Activated B cell treated with CpG ODN at 0.5 μM for 24 hours (primary cell): ENCODE results near the gene BRSK1. TPM values are rescaled to one million over a fixed set of nuclear protein-coding genes. Genes with fewer than 3 reads are reported as not detected.

Source experiments
- ATAC-seq: fragments of 200-7000 bp; cut with Tn5 transposase; one replicate; pipeline ENCODE4 v1.10.0; 2021; ENCODE audit warnings: low read depth, mild to moderate bottlenecking, moderate library complexity
- CTCF ChIA-PET: fragments of 350-600 bp; sonication (Branson Sonifier 250); formaldehyde crosslinking; loops from one replicate; lab custom pipeline; 2021; ENCODE audit warnings: antibody characterized with exemption; lab: Charles Lee
- POLR2A ChIA-PET: fragments of 350-600 bp; sonication (Branson Sonifier 250); formaldehyde crosslinking; loops from one replicate; lab custom pipeline; 2021; ENCODE audit warnings: antibody characterized with exemption; lab: Charles Lee
- DNase-seq: peaks from one replicate; pipeline ENCODE4 v3.0.0; 2022
- H3K27ac Mint-ChIP-seq: one replicate; pipeline ENCODE4 v1.8.0; 2020; ENCODE audit warnings: mixed read lengths
- H3K27me3 Mint-ChIP-seq: one replicate; pipeline ENCODE4 v1.8.0; 2021; ENCODE audit warnings: mixed read lengths
- H3K36me3 Mint-ChIP-seq: one replicate; pipeline ENCODE4 v1.8.0; 2021; ENCODE audit warnings: low read depth, mixed read lengths
- H3K4me1 Mint-ChIP-seq: one replicate; pipeline ENCODE4 v1.8.0; 2021; ENCODE audit warnings: mixed read lengths
- H3K4me3 Mint-ChIP-seq: one replicate; pipeline ENCODE4 v1.8.0; 2020; ENCODE audit warnings: mild to moderate bottlenecking, mixed read lengths
- H3K9me3 Mint-ChIP-seq: one replicate; pipeline ENCODE4 v1.8.0; 2020; ENCODE audit warnings: mixed read lengths
- intact Hi-C: fragments of 100-400 bp; cut with micrococcal nuclease; formaldehyde crosslinking; loops from one replicate; pipeline ENCODE4 v1.15.1; 2024
- total RNA-seq: library from RNA; stranded (reverse); gene quantifications from 2 replicates; pipeline ENCODE4 v1.2.3, GENCODE V29; 2022
- TF ChIP-seq, protein P1 (sequence below): fragments of 200-600 bp; IDR thresholded peaks from one replicate; pipeline ENCODE4 v1.8.0; 2022; ENCODE audit warnings: antibody characterized with exemption, mild to moderate bottlenecking

BRSK1 gene
- total RNA-seq, 1 donor from 2014 or later, result 2.7 TPM

DNA sequence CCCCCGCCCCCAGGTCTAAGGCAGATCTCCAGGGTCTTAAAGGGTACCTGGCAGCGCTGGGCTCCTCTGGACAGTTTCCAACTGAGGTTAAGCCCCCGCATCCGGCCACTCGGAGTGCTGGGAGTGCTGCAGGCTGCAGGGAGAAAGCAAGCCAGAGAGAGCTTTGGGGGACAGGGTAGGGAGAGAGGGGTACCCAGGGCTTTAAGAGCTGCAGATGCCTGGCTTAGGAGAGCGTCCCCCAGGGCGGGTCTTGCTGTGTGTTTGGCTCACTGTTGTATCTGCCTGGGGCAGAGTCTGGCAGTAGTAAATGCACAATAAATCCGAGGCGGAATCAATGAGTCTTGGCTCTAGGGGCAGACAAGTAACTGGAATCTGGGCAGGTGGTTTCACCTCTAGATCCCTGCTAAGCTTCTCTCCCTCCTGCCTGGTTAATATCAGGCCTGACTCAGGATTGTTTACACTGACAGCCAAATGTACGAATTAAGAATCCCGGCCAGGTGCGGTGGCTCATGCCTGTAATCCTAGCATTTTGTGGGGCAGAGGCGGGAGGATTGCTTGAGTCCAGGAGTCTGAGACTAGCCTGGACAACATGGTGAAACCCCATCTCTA lies 71.5 kb downstream of the BRSK1 start:
- no peak overlapping the region for H3K27ac Mint-ChIP-seq
- peaks cover 18% of the 10 kb centered on the region for H3K4me1 Mint-ChIP-seq
- ATAC-seq (no peak), DNase-seq (no peak)
- CTCF ChIA-PET, result no interaction called here
- no peaks in the 10 kb centered on the region for H3K9me3 Mint-ChIP-seq
- TF ChIP-seq, protein P1, sequence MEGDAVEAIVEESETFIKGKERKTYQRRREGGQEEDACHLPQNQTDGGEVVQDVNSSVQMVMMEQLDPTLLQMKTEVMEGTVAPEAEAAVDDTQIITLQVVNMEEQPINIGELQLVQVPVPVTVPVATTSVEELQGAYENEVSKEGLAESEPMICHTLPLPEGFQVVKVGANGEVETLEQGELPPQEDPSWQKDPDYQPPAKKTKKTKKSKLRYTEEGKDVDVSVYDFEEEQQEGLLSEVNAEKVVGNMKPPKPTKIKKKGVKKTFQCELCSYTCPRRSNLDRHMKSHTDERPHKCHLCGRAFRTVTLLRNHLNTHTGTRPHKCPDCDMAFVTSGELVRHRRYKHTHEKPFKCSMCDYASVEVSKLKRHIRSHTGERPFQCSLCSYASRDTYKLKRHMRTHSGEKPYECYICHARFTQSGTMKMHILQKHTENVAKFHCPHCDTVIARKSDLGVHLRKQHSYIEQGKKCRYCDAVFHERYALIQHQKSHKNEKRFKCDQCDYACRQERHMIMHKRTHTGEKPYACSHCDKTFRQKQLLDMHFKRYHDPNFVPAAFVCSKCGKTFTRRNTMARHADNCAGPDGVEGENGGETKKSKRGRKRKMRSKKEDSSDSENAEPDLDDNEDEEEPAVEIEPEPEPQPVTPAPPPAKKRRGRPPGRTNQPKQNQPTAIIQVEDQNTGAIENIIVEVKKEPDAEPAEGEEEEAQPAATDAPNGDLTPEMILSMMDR, result no peak
- POLR2A ChIA-PET, result no interaction called here
- peaks cover 47% of the 10 kb centered on the region for H3K27me3 Mint-ChIP-seq
- intact Hi-C loops, result no loop called here
- H3K4me3 Mint-ChIP-seq, result no peak overlapping the region
- no peaks in the 10 kb centered on the region for H3K36me3 Mint-ChIP-seq

DNA sequence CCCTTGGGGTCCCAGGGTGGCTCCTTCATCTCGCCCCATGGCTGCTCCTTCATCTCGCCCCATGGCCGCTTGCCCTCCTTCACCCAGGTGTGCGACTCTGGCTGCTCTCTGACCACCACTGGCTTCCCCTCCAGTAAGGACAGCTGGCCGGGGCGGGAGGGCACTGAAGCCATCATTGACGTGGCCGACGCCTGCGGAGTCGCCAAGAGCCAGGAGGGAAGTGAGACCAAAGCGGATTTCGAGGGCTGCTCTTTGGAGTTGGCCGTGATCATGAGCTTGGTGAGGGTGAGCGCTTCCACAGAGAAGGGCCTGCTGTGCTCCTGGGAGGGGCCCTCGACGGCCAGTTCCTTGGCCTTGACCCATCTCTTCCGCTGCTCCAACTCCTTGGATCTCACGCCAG lies 74.7 kb downstream of the BRSK1 start:
- H3K4me1 Mint-ChIP-seq, result peaks cover 7% of the 10 kb centered on the region
- H3K27me3 Mint-ChIP-seq, result peaks cover 18% of the 10 kb centered on the region
- POLR2A ChIA-PET, result interaction anchor here (1.0 kb wide), 1 partner anchor 26 kb away, joined by 4 read pairs; the partner anchor contains the start of gene TMEM238
- intact Hi-C loops, result no loop called here
- H3K4me3 Mint-ChIP-seq, result no peak overlapping the region
- no peak overlapping the region for H3K27ac Mint-ChIP-seq
- no peaks in the 10 kb centered on the region for H3K36me3 Mint-ChIP-seq
- CTCF ChIA-PET, result no interaction called here
- DNase-seq, result no peak
- no peaks in the 10 kb centered on the region for H3K9me3 Mint-ChIP-seq
- ATAC-seq, result no peak
- TF ChIP-seq, protein P1, result no peak

GRCh38 chr19:55358943-55359908 lies 75.4 kb downstream of the BRSK1 start:
- H3K4me1 Mint-ChIP-seq, result peaks cover 2% of the 10 kb centered on the region
- TF ChIP-seq, protein P1, result no peak
- H3K9me3 Mint-ChIP-seq, result no peaks in the 10 kb centered on the region
- CTCF ChIA-PET, result no interaction called here
- H3K27me3 Mint-ChIP-seq, result peaks cover 15% of the 10 kb centered on the region
- H3K27ac Mint-ChIP-seq, result no peak overlapping the region
- H3K4me3 Mint-ChIP-seq, result no peak overlapping the region
- no peak for DNase-seq
- POLR2A ChIA-PET, result interaction anchor here (0.5 to 1.0 kb wide), 3 partner anchors 25 to 227 kb away, joined by 3 to 7 read pairs (median 4); partner anchors contain the start of gene TMEM238
- ATAC-seq, result no peak
- H3K36me3 Mint-ChIP-seq, result no peaks in the 10 kb centered on the region
- intact Hi-C loops, result no loop called here

- DNase-seq (no peak), ATAC-seq (no peak)
- CTCF ChIA-PET, result no interaction called here
- no peaks in the 10 kb centered on the region for H3K36me3 Mint-ChIP-seq
- H3K4me1 Mint-ChIP-seq, result no peaks in the 10 kb centered on the region
- H3K27ac Mint-ChIP-seq, result no peak overlapping the region
- TF ChIP-seq, protein P1, result no peak
- H3K4me3 Mint-ChIP-seq, result no peak overlapping the region
- POLR2A ChIA-PET, result interaction anchor here (0.8 kb wide), 1 partner anchor 13 kb away, joined by 5 read pairs; no protein-coding TSS in a partner anchor
- intact Hi-C loops, result no loop called here
- no peaks in the 10 kb centered on the region for H3K9me3 Mint-ChIP-seq
- peaks cover 11% of the 10 kb centered on the region for H3K27me3 Mint-ChIP-seq
Measured at GRCh38 chr19:55360902-55361301, 77.1 kb downstream of the BRSK1 start.

Other genes with a start within 250 kb of the BRSK1 start
- not detected in 2 replicates for gene GP6, start 245.7 kb upstream of the BRSK1 start, total RNA-seq
- gene RDH13, start 220.8 kb upstream of the BRSK1 start, total RNA-seq, result 10.3 and 12.4 TPM in 2 replicates
- gene EPS8L1, start 208.1 kb upstream of the BRSK1 start, total RNA-seq, result 0.38 and 1.0 TPM in 2 replicates
- gene PPP1R12C, start 166.4 kb upstream of the BRSK1 start, total RNA-seq, result 115 and 139 TPM in 2 replicates
- not detected in 2 replicates for gene TNNT1, start 134.8 kb upstream of the BRSK1 start, total RNA-seq
- gene TNNI3, start 126.3 kb upstream of the BRSK1 start, total RNA-seq, result not detected in 2 replicates
- not detected in 2 replicates for gene DNAAF3, start 117.4 kb upstream of the BRSK1 start, total RNA-seq
- not detected in 2 replicates for gene SYT5, start 103.7 kb upstream of the BRSK1 start, total RNA-seq
- gene PTPRH, start 74.5 kb upstream of the BRSK1 start, total RNA-seq, result not detected in 2 replicates
- gene TMEM86B, start 55.2 kb upstream of the BRSK1 start, total RNA-seq, result 12.6 and 14.8 TPM in 2 replicates
- 203 and 220 TPM in 2 replicates for gene PPP6R1, start 25.0 kb upstream of the BRSK1 start, total RNA-seq
- gene HSPBP1, start 3.9 kb upstream of the BRSK1 start, total RNA-seq, result 32.2 and 32.9 TPM in 2 replicates
- gene TMEM150B, start 41.3 kb downstream of the BRSK1 start, total RNA-seq, result not detected in 2 replicates
- 7.2 and 8.1 TPM in 2 replicates for gene KMT5C, start 55.9 kb downstream of the BRSK1 start, total RNA-seq
- not detected in 2 replicates for gene COX6B2, start 70.7 kb downstream of the BRSK1 start, total RNA-seq
- gene GARIN5B, start 79.3 kb downstream of the BRSK1 start, total RNA-seq, result not detected in 2 replicates
- not detected in 2 replicates for gene IL11, start 86.5 kb downstream of the BRSK1 start, total RNA-seq
- gene TMEM190, start 92.8 kb downstream of the BRSK1 start, total RNA-seq, result not detected in 2 replicates
- 3.8 and 4.9 TPM in 2 replicates for gene TMEM238, start 100.3 kb downstream of the BRSK1 start, total RNA-seq
- gene RPL28, start 101.9 kb downstream of the BRSK1 start, total RNA-seq, result 3,790 and 4,042 TPM in 2 replicates
- gene UBE2S, start 123.8 kb downstream of the BRSK1 start, total RNA-seq, result 29.6 and 34.6 TPM in 2 replicates
- not detected in 2 replicates for gene SHISA7, start 159.3 kb downstream of the BRSK1 start, total RNA-seq
- gene ISOC2, start 177.6 kb downstream of the BRSK1 start, total RNA-seq, result 28.7 and 29.0 TPM in 2 replicates
- gene C19orf85, start 180.8 kb downstream of the BRSK1 start, total RNA-seq, result not detected in 2 replicates
- 10.4 and 12.7 TPM in 2 replicates for gene ZNF628, start 192.6 kb downstream of the BRSK1 start, total RNA-seq
- 10.9 and 13.8 TPM in 2 replicates for gene NAT14, start 201.2 kb downstream of the BRSK1 start, total RNA-seq
- gene SSC5D, start 204.4 kb downstream of the BRSK1 start, total RNA-seq, result 0.17 and 0.20 TPM in 2 replicates